ENCODE measurements around the gene ZNF414.
A peak's percentile ranks its signal among the peaks of the same experiment; 100 is the strongest.
"Not testable (repeated sequence)": the region's sequence is repeated elsewhere in the genome, so short reads cannot be mapped to it uniquely, and the experiment has no call there.

ZNF414 gene

GRCh38 chr19:8517551-8518442 is 3.8 kb upstream of the ZNF414 start:
- DNase-seq: peak; percentile 64

GRCh38 chr19:8515317-8515716 is 1.4 kb upstream of the ZNF414 start:
- DNase-seq: peak; percentile 49

- not testable (repeated sequence) for DNase-seq
Observed at GRCh38 chr19:8514505-8515009, 590 bp upstream of the ZNF414 start.

DNA sequence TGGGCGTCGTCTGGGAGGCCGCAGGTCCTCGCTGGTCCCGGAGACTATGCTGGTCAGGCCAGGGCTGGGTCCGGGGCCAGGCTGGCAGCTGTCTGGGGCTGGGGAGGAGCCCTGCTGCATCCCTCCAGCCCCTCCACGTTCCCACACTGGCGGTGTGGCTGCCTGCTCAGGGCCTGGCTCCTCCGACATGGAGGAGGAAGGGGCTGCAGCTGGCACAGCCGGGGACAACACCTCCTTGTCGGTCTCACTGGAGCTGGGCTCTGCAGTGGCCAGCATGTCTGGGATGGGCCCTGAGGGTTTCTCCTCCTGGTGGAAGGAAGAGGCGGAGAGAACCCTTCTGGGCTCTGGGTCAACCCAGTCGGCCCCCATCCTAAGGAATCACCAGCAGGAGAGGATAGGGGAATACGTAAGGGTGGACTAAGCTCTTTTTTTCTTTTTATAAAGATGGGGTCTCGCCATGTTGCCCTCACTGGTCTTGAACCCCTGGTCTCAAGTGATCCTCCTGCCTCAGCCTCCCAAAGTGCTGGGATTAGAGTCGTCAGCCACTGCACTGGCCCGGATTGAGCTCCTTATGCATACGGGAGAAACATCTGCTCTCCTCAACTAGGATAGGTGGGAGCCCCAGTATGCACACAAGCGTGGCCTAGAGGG is 806 bp downstream of the ZNF414 start:
- no peak for DNase-seq

DNA sequence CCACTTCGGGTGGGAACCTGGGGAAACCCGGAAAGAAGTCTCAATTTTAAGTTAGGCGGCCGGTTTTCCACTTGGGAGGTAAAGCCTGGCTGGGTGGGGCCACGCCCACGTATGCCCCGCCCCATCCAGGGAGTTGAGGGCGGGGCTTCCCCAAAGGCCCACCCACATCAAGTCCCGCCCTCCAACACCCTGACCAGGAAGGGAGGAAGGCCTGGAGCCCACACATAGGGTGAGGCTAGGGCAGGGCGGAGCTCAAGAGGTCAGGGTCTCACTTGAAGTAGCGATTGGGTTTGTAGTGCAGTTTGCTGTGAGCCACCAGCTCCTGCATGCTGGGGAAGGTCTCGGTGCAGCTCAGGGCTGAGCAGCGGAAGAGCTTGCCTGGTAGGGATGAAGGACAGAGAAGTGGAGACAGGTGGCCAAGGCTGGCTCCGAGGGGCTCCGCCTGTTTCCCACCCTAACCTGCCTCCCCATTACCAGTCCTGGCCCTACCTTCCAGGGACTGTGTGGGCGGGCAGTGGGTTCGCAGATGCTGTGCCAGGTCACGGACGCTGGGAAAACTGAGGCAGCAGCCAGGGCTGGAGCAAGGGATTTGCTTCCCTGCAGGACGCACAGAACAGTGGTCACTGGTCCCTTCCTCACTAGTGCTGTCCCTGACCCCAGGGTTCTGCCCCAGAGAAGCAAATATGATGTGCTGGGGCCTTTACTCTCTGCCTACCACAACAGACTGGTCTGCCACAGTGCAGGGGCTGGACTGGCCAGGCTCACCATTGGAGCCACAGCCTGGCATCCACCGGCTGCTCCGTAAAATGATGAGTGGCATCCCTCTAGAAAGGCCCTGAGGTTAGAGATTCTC is 1.6 kb downstream of the ZNF414 start:
- DNase-seq: no peak

DNA sequence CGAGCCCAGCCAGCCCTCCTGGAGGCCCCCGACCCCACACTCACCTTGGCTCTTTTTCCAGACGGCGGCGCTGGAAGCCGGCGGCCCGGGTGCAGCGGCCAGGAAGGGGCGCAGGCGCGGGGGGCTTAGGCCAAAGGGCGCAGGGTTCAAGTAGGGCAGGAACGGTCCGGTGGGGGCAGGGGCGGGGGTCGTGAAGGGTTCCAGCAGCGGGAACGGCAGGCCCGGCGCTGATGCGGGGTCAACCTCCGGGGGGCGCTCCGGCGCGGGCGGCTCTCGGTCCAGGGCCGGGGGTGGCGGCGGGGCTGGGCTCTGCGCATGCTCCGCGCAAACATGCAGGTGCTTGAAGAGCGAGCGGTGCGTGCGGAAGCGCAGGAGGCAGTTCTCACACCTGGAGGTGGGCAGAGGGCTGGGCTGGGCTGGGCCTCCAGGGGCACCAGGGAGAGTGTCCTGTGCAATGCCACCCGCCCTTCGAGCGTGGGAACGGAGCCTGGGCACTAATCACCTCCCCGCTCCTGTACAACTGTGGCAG is 2.3 kb downstream of the ZNF414 start:
- no peak for DNase-seq

DNA sequence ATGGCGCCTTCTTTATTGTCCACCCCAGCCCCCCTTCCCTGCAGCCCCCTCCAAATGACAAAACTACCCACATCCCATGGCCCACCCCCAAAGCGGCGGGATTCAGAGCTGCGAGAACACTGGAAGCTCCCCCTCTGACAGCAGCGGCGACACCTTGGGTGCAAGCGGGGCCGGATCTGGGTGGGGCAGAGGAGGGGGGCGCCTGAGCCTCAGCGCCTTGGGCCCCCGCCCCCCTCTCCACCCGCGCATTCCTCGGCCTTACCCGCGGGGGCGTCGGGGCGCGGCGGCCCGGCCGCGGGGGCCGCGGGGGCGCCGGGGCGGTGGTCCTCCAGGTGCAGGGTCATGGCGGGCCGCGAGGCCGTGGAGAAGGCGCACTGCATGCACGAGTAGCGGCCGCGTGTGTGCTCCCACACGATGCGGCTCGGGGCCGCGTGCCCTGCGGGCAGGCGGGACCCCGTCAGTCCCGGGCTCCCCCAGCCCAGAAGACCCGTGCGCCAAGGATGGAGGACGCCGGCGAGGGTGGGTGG is 3.3 kb downstream of the ZNF414 start:
- DNase-seq: no peak

DNA sequence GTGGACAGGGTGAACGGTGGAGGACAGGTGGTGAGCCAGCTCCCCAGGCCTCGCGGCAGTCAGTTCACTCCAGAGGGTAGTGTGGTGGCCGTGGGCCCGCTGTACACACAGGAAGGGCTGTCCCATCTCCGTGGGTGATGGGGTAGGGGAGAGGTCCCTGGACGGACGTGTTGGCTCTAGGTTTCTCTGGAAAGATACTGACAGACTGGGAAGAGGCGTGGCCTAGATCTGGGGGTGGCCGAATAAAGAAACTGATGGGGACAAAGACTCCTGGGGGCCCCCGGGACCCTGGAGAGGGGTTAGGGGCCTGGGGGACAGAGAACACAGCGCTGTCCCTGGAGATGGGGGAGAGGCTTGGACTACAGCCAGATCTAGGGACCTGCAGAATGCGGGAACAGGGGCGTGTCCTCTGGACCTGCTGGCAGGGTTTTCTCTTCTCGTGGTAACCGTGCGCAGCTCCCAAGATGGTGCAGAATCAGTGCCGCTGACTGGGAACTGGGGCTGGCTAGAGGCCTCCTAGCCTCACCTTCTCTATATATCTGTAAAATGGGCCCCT is 7.5 kb downstream of the ZNF414 start:
- no peak for DNase-seq

DNA sequence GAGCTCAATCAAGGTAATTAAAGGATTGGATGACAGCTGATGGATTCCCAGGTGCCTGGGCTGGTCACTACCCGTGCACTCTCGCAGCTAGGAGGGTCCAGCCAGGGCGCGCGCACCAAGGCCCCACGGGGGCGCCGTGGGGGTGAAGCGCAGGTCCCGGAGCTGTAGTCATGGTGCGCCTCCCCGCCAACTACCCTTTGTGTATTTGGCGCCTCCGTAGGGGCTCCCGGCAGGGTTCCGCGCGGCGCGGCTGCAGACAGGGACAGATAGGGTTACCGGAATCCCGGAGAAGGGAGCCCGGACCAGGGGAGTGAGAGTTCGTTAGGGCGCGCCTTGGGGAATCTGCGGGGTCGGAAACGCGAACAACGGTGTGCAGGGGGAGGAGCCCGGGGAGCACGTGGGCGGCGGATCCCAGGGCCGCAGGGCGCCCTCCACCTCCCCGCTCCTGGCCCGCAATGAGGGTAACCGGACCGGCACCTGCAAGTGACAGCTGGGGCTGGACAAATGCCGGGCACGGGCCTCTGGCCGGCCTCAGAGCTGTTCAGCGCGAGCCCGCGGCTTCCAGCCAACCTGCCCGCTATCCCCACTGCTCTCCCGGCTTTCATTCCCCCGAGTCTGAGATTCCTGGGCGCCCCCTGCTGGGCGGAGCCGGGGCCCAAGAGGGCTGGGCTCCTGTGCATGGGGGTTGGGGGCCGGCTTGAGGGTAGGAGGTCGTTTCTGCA is 8.1 kb downstream of the ZNF414 start:
- peak; percentile 49 for DNase-seq

GRCh38 chr19:8504919-8505318 is 9.0 kb downstream of the ZNF414 start:
- DNase-seq: no peak

DNA sequence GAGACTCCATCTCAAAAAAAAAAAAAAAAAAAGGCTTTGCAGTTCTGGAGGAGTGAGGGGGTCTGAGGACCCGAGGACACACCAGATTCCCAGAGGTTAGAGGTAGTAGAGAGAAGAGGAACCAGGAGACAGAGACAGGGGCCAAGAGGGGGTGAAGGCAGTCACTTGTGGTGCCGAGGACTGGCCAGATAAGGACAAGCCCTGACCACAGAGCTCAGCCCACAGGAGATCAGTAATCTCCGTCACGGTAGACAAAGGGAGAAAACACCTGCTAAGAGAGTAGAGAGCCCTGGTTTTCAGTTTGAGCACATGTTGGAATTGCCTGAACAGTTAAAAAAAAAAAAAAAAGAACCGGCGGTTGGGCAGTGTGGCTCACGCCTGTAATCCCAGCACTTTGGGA is 9.8 kb downstream of the ZNF414 start:
- no peak for DNase-seq

DNA sequence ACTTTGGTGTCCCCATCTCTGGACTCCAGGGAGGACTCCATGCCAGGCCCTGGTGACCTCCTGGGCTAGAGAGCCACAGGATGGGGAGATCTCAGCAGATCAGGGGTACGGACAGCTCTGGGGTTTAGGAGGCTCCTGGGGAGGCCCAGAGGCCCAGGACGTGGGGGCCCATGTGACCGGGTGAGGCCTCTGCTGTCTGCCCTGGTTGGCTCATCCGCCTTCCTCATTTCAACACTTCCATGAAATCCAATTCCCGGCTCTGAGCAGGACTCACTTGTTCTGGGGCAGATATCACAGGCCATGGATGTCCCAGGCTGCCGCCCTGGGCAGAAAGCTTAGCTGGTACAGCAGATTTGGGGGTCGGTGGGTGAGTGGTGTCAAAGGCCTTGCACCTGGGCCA is 10.5 kb downstream of the ZNF414 start:
- DNase-seq: no peak

GRCh38 chr19:8501981-8502380 is 12.0 kb downstream of the ZNF414 start:
- no peak for DNase-seq

- DNase-seq: no peak
Observed at GRCh38 chr19:8501516-8501915, 12.5 kb downstream of the ZNF414 start.

GRCh38 chr19:8500158-8500557 is 13.8 kb downstream of the ZNF414 start:
- no peak for DNase-seq

- no peak for DNase-seq
Observed at GRCh38 chr19:8499048-8499833, 14.7 kb downstream of the ZNF414 start.

DNA sequence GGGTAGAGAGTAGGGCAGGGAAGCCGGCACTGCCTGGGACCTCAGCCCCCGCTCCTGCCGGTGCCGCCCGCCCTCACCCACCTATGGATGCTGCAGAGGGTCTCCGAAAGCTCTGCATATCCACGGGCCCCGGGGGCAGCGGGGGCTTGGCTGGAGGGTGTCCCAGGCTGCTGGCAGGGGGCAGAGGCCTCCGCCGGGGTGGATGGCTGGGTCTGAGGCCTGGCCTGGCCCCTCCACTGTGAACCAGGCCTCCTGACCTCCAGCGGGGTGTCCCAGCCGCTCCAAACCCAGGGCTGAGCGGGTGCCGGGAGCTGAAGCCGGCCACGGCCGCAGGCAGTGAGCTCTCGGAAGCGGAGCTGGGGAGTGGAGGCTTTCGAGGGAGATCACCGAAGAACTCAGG is 15.7 kb downstream of the ZNF414 start:
- no peak for DNase-seq

DNA sequence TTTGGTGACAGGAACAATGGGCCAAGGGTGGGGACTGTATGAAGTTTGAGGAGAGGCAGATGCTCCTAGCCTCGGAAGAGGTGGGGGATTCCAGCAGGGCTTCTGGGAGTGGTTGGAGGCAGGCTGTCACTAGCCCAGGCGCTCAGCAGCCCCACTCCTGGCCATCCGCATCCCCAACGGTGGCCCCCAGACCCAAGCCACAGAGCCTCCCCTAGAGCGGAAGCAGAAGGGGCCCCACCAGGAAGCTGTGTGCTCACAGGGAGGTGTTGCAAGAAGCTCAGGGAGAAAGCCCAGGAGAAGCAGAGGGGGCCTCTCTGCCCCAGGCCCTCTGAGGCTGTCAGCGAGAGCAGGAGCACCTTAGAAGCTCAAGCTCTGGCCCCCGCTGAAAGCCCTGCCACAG is 19.8 kb downstream of the ZNF414 start:
- DNase-seq: no peak

GRCh38 chr19:8491574-8491973 is 22.4 kb downstream of the ZNF414 start:
- no peak for DNase-seq

- no peak for DNase-seq
Observed at GRCh38 chr19:8490873-8491272, 23.1 kb downstream of the ZNF414 start.

- DNase-seq: no peak
Observed at GRCh38 chr19:8490395-8490760, 23.6 kb downstream of the ZNF414 start.
